ENCODE results near the gene MRPL36. TPM values are rescaled to one million over a fixed set of nuclear protein-coding genes. Genes with fewer than 3 reads are reported as not detected.

MRPL36 gene
- total RNA-seq, 1 donor from 2014 or later: 50.1 TPM

- Histone ChIP-seq H3K27ac (no peak overlapping the region), H3K4me1 (no peaks in the 10 kb centered on the region), H3K4me3 (no peak overlapping the region), H3K9me3 (no peaks in the 10 kb centered on the region), H3K36me3 (no peaks in the 10 kb centered on the region), H3K27me3 (no peaks in the 10 kb centered on the region)
- TF ChIP-seq POLR2AphosphoS5 (IDR thresholded peaks at IDR 0.05; ENCODE audit: insufficient read depth in 1 of 2, low read depth in 1 of 2) (no peak), POLR2A (IDR thresholded peaks at IDR 0.05) (no peak), CTCF (IDR thresholded peaks at IDR 0.05) (no peak)
- intact Hi-C loops (cut with DNase I): no loop called here
- no peak for DNase-seq (ENCODE audit: extremely low spot score in 2 of 2)
Observed at GRCh38 chr5:1781107-1781506, 18.5 kb downstream of the MRPL36 start.

- H3K9me3 ChIP-seq: no peaks in the 10 kb centered on the region
- H3K27me3 ChIP-seq: no peaks in the 10 kb centered on the region
- H3K4me3 ChIP-seq: no peak overlapping the region
- intact Hi-C loops (cut with DNase I): no loop called here
- no peak for TF ChIP-seq POLR2AphosphoS5 (IDR thresholded peaks at IDR 0.05; ENCODE audit: insufficient read depth in 1 of 2, low read depth in 1 of 2)
- no peak for TF ChIP-seq POLR2A (IDR thresholded peaks at IDR 0.05)
- TF ChIP-seq CTCF (IDR thresholded peaks at IDR 0.05): no peak
- no peak for DNase-seq (ENCODE audit: extremely low spot score in 2 of 2)
- no peak overlapping the region for H3K27ac ChIP-seq
- H3K36me3 ChIP-seq: no peaks in the 10 kb centered on the region
- H3K4me1 ChIP-seq: no peaks in the 10 kb centered on the region
Observed at GRCh38 chr5:1780614-1780930, 19.1 kb downstream of the MRPL36 start.

GRCh38 chr5:1779782-1780613, 19.6 kb downstream of the MRPL36 start:
- Histone ChIP-seq H3K27me3 (no peaks in the 10 kb centered on the region), H3K36me3 (no peaks in the 10 kb centered on the region), H3K4me1 (no peaks in the 10 kb centered on the region), H3K27ac (no peak overlapping the region), H3K4me3 (no peak overlapping the region), H3K9me3 (no peaks in the 10 kb centered on the region)
- DNase-seq (ENCODE audit: extremely low spot score in 2 of 2): no peak
- intact Hi-C loops (cut with DNase I): no loop called here
- TF ChIP-seq POLR2A (IDR thresholded peaks at IDR 0.05): no peak
- TF ChIP-seq POLR2AphosphoS5 (IDR thresholded peaks at IDR 0.05; ENCODE audit: insufficient read depth in 1 of 2, low read depth in 1 of 2): no peak
- no peak for TF ChIP-seq CTCF (IDR thresholded peaks at IDR 0.05)

- Histone ChIP-seq H3K4me3 (no peak overlapping the region), H3K27me3 (no peaks in the 10 kb centered on the region), H3K27ac (no peak overlapping the region), H3K4me1 (no peaks in the 10 kb centered on the region), H3K36me3 (no peaks in the 10 kb centered on the region), H3K9me3 (no peaks in the 10 kb centered on the region)
- no peak for TF ChIP-seq POLR2A (IDR thresholded peaks at IDR 0.05)
- no peak for TF ChIP-seq CTCF (IDR thresholded peaks at IDR 0.05)
- no peak for TF ChIP-seq POLR2AphosphoS5 (IDR thresholded peaks at IDR 0.05; ENCODE audit: insufficient read depth in 1 of 2, low read depth in 1 of 2)
- intact Hi-C loops (cut with DNase I): no loop called here
- no peak for DNase-seq (ENCODE audit: extremely low spot score in 2 of 2)
Observed at GRCh38 chr5:1779021-1779680, 20.5 kb downstream of the MRPL36 start.
